ENCODE results near the gene F3.

F3 gene

GRCh38 chr1:94582565-94582964, 41.0 kb upstream of the F3 start:
- no peak overlapping the region for H3K9ac ChIP-seq (ENCODE audit: low read length)
- 0 out of 2 replicates have a peak, but pooled peaks cover 5% of the 10 kb centered on the region for H3K27me3 ChIP-seq (ENCODE audit: insufficient read depth, low read length)
- no peak overlapping the region for H2AFZ ChIP-seq (ENCODE audit: low read length)
- TF ChIP-seq EZH2 (IDR thresholded peaks at IDR 0.05; ENCODE audit: borderline replicate concordance, low read length) (no peak), CTCF (IDR thresholded peaks at IDR 0.05; ENCODE audit: low read length) (no peak)
- H4K20me1 ChIP-seq (ENCODE audit: insufficient read depth, low read length): no peaks in the 10 kb centered on the region
- no peaks in the 10 kb centered on the region for H3K36me3 ChIP-seq (ENCODE audit: insufficient read depth, low read length)
- H3K4me1 ChIP-seq (ENCODE audit: insufficient read depth, low read length, severe bottlenecking): no peaks in the 10 kb centered on the region
- H3K4me3 ChIP-seq (ENCODE audit: low read depth, low read length, poor library complexity, severe bottlenecking): no peak overlapping the region
- no peak overlapping the region for H3K27ac ChIP-seq (ENCODE audit: low read depth, low read length, poor library complexity, severe bottlenecking)
- no peaks in the 10 kb centered on the region for H3K9me3 ChIP-seq (ENCODE audit: low read length)
- no peaks in the 10 kb centered on the region for H3F3A ChIP-seq (ENCODE audit: insufficient read depth, low read length)
- H3K9me2 ChIP-seq (ENCODE audit: low read depth, low read length): no peaks in the 10 kb centered on the region
- no peaks in the 10 kb centered on the region for H3K79me2 ChIP-seq (ENCODE audit: insufficient read depth, low read length)
- no peak overlapping the region for H3K4me2 ChIP-seq (ENCODE audit: low read length)

- no peak overlapping the region for H3K27ac ChIP-seq (ENCODE audit: low read depth, low read length, poor library complexity, severe bottlenecking)
- no peak overlapping the region for H3K9ac ChIP-seq (ENCODE audit: low read length)
- no peaks in the 10 kb centered on the region for H3K9me3 ChIP-seq (ENCODE audit: low read length)
- TF ChIP-seq EZH2 (IDR thresholded peaks at IDR 0.05; ENCODE audit: borderline replicate concordance, low read length): no peak
- no peak for TF ChIP-seq CTCF (IDR thresholded peaks at IDR 0.05; ENCODE audit: low read length)
- H3K4me3 ChIP-seq (ENCODE audit: low read depth, low read length, poor library complexity, severe bottlenecking): no peak overlapping the region
- no peaks in the 10 kb centered on the region for H3K9me2 ChIP-seq (ENCODE audit: low read depth, low read length)
- H3K4me2 ChIP-seq (ENCODE audit: low read length): no peak overlapping the region
- H3K79me2 ChIP-seq (ENCODE audit: insufficient read depth, low read length): no peaks in the 10 kb centered on the region
- no peaks in the 10 kb centered on the region for H3K36me3 ChIP-seq (ENCODE audit: insufficient read depth, low read length)
- H2AFZ ChIP-seq (ENCODE audit: low read length): no peak overlapping the region
- H4K20me1 ChIP-seq (ENCODE audit: insufficient read depth, low read length): no peaks in the 10 kb centered on the region
- no peaks in the 10 kb centered on the region for H3F3A ChIP-seq (ENCODE audit: insufficient read depth, low read length)
- 0 out of 2 replicates have a peak, but pooled peaks cover 5% of the 10 kb centered on the region for H3K27me3 ChIP-seq (ENCODE audit: insufficient read depth, low read length)
- H3K4me1 ChIP-seq (ENCODE audit: insufficient read depth, low read length, severe bottlenecking): no peaks in the 10 kb centered on the region
These were observed 39.0 kb upstream of the F3 start for GRCh38 chr1:94580367-94581115.

DNA sequence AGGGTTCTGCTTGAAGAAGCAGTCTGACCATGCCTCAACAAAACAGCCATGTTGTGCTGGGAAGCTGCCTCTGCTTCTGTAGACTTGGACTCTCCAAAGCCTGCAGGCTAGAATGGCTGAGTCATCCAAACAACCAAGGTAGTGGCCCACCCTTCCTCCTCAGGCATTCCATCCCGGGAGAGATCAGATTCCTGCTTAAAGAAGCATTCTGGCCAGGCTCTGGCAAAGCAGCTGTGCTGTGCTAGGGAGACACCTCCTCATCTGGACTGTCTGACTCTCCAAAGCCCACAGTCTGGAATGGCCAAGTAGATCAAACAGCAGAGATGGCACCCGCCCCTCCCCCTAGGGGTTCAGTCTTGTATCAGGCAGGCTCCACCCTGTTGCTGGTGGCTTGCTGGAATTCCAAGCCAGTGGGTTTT, 38.3 kb upstream of the F3 start:
- Histone ChIP-seq H3K4me1 (ENCODE audit: insufficient read depth, low read length, severe bottlenecking) (no peaks in the 10 kb centered on the region), H3K9me3 (ENCODE audit: low read length) (no peaks in the 10 kb centered on the region), H3K4me3 (ENCODE audit: low read depth, low read length, poor library complexity, severe bottlenecking) (no peak overlapping the region), H3K36me3 (ENCODE audit: insufficient read depth, low read length) (no peaks in the 10 kb centered on the region), H3F3A (ENCODE audit: insufficient read depth, low read length) (no peaks in the 10 kb centered on the region), H3K79me2 (ENCODE audit: insufficient read depth, low read length) (no peaks in the 10 kb centered on the region), H3K4me2 (ENCODE audit: low read length) (no peak overlapping the region), H4K20me1 (ENCODE audit: insufficient read depth, low read length) (no peaks in the 10 kb centered on the region), H3K27ac (ENCODE audit: low read depth, low read length, poor library complexity, severe bottlenecking) (no peak overlapping the region), H3K27me3 (ENCODE audit: insufficient read depth, low read length) (0 out of 2 replicates have a peak, but pooled peaks cover 3% of the 10 kb centered on the region), H2AFZ (ENCODE audit: low read length) (no peak overlapping the region), H3K9me2 (ENCODE audit: low read depth, low read length) (no peaks in the 10 kb centered on the region), H3K9ac (ENCODE audit: low read length) (no peak overlapping the region)
- TF ChIP-seq CTCF (IDR thresholded peaks at IDR 0.05; ENCODE audit: low read length): no peak
- no peak for TF ChIP-seq EZH2 (IDR thresholded peaks at IDR 0.05; ENCODE audit: borderline replicate concordance, low read length)
